HG02588 (cell line): ENCODE measurements around the gene SOCS3.

ENCODE experiments used
- ATAC-seq: cut with Tn5 transposase; IDR thresholded peaks from one replicate; pipeline ENCODE4 v1.9.1; 2021; ENCODE audit warnings: mild to moderate bottlenecking, moderate library complexity; ENCODE audit not compliant: unreplicated experiment

SOCS3 gene

DNA sequence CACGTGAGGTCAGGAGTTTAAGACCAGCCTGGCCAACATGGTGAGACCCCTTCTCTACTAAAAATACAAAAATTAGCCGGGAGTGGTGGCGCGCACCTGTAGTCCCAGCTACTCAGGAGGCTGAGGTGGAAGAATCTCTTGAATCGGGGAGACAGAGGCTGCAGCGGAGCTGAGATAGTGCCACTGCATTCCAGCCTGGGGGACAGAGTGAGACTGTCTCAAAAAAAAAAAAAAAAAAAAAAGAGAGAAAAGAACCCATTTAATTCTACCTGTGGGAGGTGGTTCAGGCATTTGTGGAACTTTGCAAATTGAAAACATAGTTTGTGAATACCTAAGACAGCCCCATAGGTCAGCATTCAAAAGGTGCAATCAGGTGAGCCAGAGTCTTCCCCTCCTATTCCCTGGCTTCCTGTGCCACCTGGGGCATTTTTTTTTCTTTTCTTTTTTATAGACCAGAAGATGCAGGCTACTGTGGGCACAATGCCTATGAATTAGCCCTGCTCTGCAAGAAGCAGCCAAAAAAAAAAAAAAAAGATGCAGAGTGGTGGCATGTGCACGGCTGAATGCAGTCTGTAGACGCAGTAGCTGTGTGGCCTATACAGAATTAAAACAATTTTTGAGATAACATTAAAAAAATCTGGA lies 9.1 kb upstream of the SOCS3 start:
- no peak for ATAC-seq

DNA sequence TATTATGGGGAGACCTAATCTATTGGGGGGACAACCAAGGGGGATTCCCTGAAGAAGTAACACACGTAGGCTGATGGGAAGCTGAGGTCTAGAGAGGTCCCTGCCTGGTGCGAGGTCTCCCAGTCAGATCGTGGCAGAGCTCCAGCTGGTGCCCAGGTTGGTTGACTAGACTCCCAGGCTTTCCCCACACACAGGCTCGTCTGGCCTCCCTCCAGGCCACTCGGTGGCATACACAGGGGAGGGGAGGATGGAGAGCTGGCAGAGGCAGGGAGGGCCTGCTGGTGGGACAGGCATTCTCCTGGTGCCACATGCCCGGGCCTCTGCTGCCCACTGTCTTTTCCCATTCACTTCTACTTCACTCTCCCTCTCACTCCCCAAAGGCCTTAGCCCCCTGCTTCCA lies 8.5 kb upstream of the SOCS3 start:
- ATAC-seq, result no peak

DNA sequence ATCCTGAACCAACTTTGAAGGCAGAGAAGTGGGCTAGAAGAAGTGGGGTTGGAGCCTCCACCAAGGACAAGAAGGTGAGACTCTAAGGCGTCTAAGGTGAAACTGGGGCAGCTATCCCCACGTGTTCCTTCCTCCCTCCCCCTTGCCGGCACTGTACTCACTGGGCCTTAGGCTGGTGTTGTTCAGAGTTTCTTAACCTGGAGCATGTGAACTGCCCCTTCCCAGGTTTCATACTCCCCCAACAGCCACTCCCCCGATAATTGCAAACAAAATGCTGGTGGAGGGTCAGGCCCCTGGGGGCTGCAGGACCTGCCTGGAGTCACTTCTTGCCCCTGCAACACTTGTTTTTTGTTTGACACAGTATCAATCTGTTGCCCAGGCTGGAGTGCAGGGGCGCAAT lies 7.3 kb upstream of the SOCS3 start:
- ATAC-seq, result no peak

DNA sequence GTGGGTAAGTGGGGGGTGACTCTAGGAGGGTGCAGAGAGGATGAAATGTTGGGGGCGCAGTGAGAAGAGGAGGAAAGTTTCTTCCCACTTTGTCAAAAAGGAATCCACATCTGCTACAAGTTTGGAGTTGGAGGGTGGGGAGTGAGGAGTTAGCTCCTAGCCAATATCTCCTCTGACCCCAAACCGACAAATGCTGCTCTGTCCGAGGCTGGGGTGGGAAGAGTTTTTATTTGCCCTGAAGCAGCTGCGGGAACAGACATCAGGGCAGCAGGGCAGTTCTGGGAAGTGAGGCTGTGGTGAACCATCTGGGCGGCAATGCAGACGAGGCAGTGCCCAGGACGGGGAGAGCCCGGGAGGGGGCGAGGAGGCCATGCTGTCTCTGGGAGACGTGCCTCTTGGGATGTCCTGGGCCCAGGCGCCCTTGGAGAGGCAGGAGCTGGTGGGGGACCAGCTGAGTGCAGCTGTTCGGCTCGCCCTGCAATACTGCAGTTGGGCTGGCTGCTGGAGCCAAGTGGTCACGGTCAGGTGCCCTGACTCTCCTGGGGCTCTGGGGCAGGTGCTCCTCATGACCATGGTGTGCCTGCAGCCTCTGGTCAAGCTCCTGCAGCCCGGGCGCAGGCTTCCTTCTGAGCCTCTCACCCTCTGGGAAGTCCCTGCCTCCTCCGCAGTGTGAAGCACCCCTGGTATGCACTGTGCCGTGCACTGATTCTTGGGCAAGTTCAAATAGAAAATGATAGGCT lies 6.4 kb upstream of the SOCS3 start:
- ATAC-seq, result no peak

GRCh38 chr17:78365561-78366108 lies 5.8 kb upstream of the SOCS3 start:
- ATAC-seq, result no peak

GRCh38 chr17:78364436-78365281 lies 4.8 kb upstream of the SOCS3 start:
- no peak for ATAC-seq

DNA sequence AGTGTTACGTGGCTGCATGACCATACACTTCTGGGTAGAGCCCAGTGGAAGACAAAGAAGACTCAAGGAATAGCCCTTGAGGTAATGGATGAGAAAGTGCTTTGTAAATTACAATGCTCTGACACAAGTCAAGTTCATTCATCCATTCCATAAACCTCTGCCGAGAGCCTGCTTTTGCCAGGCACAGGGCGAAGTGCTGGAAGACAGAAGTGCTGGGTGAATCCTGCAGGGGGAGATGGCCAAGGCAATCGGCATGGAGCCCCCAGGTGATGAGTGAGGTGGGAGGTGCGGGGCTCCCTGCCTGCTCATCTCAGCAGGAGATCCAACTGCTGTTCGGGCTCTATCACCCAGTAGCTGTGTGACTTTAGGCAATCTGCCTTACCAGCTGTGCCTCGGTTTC lies 2.8 kb upstream of the SOCS3 start:
- ATAC-seq, result no peak

- no peak for ATAC-seq
Measured at GRCh38 chr17:78362232-78362631, 2.4 kb upstream of the SOCS3 start.

- no peak for ATAC-seq
Measured at GRCh38 chr17:78361225-78361701, 1.4 kb upstream of the SOCS3 start.

DNA sequence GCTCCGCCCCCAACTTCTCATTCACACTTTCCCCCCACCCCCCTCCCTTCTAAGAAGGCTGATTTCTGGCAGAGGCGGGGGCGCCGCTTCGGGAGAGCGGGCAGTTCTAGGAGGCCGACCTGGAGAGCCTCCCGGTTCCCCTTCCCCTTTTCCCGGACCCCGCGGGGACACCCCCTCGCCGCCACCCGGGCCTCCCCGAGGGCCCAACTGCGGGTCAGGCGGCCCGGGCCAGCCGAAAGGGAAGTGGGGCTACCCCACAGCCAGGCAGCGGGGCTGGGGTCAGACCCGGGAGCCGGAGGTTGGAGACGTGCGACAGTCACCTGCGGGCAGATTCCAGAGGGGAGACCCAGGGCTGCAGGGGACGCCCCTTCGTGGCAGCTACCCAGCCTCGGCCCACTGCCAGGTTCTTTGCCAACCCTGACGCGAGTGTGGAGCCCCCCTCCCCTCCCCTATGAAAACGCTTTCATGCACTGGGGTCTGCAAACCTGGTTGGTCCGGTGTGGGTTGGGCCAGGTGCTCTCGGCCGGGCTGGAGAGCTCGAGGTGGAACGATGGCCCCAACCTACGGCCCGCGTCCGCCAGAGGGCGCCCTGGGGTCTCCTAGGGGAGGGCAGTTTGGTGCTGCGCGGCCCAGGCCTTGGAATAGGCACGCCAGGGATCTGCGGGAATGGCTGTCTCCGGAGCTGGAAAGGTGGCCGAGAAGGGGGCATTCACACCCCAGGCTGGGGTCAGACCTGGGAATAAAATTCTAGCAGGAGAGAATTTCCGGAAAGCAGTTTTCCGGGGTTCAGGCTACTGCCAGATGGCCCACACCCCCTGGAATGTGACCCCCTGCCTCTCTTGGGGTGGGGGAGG lies 721 bp upstream of the SOCS3 start:
- ATAC-seq, result peak; percentile 18

DNA sequence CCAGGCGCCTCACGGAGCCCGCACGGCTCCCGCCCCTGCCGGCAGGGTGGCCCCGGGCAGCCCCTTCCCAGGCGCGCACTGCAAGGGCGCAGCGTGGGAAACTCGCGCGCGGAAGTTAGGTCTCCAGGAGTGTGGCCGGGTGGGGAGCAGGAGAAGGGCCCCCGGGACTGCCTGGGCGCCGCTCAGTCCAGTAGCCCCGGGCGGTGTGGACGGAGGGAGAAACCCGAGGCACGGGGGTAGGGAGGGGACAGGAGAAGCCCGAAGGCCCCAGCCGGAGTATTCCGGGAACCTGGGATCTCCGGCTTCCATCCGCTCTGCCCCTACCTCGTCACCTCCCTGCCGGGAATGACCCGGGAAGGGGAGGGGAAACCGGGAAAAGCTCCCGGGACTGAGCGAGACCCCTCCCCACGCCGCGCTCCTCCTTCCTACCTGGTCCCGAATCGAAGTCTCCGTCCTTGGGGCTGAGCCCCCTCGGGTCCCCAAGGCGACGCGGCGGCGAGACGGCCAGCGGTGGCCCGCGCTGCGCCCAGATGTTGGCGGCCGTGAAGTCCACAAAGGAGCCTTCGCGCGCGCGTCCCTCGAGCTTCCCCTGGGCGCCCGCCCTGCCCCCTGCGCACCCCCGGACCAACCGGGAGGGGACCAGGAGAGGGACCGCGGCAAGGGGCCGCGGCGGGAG lies 418 bp downstream of the SOCS3 start:
- ATAC-seq, result peak; percentile 3

- ATAC-seq, result no peak
Measured at GRCh38 chr17:78358538-78359320, 1.1 kb downstream of the SOCS3 start.

- no peak for ATAC-seq
Measured at GRCh38 chr17:78357672-78358537, 2.0 kb downstream of the SOCS3 start.

DNA sequence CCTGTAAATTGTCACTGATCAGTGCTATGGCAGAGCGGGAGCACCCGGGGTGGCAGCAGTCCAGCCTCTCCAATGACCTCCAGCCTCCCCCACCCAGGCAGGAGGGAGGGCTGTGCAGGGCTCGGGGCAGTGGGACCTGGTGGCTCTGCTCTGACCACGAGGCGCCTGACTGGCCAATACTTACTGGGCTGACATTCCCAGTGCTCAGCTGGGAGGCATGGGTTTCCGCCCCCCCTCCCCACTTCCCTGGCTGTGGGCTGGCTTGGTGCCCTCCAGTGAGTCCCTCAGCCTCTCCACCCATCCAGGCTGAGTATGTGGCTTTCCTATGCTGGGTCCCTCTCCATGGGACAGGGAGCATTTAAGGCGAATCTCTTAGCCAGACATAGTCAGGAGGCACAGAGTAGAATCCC lies 2.7 kb downstream of the SOCS3 start:
- ATAC-seq, result no peak

DNA sequence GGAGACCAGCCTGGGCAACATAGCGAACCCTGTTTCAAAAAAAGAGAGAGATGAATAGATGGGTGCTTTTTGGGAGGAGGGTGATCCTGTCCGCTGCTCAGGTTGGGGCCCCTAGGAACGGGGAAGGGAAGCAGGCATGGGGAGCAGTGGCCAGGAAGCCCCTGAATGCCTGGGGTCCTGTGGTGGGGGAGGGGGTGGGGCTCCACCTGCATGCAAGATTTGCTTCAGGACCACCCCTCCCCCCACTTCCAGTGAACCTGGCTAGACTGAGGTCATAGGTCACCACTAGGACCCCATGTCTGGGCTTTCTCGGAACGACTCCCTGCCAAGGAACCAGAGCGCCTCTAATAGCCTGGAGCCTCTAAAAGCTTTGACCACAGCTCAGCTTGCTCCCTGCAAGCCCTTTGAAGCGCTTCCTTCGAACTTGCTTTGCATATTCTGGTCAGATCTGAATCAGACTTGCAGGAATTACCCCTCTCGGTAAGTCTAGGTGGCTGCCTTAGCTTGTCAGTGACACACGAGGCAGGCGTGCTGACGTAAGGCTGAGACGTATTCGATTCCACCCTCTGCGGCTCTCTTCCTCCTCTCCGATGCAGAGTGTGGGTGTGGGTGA lies 3.7 kb downstream of the SOCS3 start:
- peak; percentile 44 for ATAC-seq

DNA sequence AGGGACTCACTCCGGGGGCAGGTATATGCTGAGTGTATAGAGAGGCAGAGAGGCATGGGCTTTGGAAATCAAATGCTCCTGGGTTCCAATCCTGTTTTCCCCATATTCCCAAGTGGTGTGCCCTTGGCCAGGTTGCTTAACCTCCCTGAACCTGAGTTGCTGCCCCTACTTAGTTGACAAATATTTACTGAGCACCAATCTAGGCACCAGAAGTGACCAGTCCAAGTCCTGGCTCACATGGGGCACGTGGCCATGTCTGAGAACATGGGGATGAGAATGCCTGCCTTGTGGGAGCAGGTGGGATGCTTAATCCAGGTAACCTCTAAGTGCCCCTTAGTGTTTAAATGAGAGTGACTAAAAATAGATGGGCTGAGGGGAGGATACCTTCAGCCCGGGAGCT lies 4.2 kb downstream of the SOCS3 start:
- ATAC-seq, result no peak

- ATAC-seq, result no peak
Measured at GRCh38 chr17:78355045-78355641, 4.7 kb downstream of the SOCS3 start.
